ENCODE results near the gene MBP. TPM values are rescaled to one million over a fixed set of nuclear protein-coding genes. Genes with fewer than 3 reads are reported as not detected.
A peak's percentile ranks its signal among the peaks of the same experiment; 100 is the strongest.

The MBP gene
- total RNA-seq, 2 experiments from 2014 or later, result 47.0 to 65.7 TPM

DNA sequence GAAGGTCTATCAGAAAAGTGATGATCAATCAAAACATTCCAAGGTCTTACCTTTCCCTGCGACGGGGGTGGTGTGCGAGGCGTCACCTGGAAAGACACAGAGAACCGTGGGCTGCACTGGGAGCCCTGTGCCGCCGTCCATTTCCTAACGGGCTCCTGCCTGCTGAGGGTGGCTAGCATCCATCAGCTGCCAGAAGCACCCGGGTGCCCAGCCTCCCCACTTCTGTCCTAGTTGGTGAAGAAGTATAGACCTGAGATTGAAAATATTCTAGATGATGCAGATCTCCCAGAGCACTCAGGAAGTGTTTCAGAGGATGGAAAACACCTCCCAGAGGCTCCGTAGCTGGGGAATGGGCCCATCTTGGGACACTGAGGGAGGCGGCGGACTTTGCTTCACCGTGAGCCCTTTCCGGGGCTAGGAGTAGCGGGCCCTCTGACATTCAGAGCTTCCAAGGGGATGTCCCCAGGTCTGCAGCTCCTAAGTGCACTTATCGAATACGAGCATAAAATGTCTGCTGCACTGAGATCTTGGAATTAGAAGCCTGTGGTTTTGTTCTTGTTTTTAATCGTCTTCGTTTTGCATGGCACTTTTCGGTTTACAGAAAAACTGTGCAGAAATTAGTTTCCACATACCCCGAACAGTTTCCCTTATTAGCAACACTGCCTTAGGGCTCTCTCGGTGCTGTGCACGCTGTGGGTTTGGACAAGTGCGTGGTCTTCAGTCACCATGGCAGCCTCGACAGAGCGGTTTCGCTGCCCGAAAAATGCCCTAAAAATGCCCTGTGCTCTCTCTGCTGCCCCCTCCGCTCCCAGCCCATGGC lies 143.5 kb downstream of the MBP start:
- intact Hi-C loops (cut with DNase I, micrococcal nuclease), result no loop called here
- Mint-ChIP-seq H3K36me3 (ENCODE audit: low read depth) (no peaks in the 10 kb centered on the region), H3K4me1 (no peaks in the 10 kb centered on the region), H3K27ac (no peak overlapping the region), H3K27me3 (no peaks in the 10 kb centered on the region), H3K9me3 (ENCODE audit: low read depth) (no peaks in the 10 kb centered on the region), H3K4me3 (no peak overlapping the region)
- DNase-seq, result no peak
- ChIA-PET CTCF (interaction anchor here (0.5 to 1.1 kb wide), 5 partner anchors 11 to 198 kb away, joined by 3 to 5 read pairs (median 3); no protein-coding TSS in a partner anchor), POLR2A (no interaction called here)
- peak; percentile 42 for ATAC-seq

DNA sequence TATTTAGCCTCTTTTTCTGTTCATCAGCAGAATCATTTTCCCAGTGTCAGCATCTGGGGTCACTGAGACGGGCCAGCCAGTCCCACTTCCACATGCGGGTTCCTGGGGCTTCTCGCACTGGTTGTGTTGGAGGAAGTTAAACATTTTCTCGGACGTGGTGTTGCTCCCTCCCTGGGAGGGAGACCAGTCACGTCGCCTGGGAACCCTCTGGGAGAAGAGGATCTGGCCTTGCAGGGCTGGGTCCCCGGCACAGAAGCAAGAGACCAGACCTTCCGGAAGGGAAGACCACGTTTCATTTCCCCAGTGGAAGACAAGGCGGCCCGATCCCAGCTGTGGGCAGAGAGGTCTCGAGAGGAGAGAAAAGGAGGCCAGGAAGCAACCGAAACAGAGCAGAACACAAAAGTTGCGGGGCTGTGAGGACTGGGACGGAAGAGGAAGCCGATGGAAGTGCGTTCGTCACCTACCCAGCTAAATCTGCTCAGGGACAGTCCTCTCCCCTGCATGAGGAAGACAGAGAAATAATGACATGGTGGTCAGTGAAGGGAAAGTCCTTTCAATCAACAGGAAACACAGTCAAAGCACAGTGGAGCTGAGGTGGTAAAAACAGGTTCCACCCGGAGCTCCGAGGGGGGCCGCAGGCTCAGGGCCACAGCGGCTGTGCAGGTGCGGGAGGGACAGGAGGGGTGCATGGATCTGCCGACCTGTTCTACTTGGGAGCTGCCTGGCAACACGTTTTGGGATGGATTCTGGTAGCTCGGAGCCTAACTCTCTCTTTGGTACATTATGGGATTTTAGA lies 144.4 kb downstream of the MBP start:
- no peak for DNase-seq
- Mint-ChIP-seq H3K36me3 (ENCODE audit: low read depth) (no peaks in the 10 kb centered on the region), H3K4me3 (no peak overlapping the region), H3K27me3 (no peaks in the 10 kb centered on the region), H3K9me3 (ENCODE audit: low read depth) (no peaks in the 10 kb centered on the region), H3K4me1 (no peaks in the 10 kb centered on the region), H3K27ac (no peak overlapping the region)
- ChIA-PET POLR2A (no interaction called here), CTCF (interaction anchor here (0.6 to 1.1 kb wide), 4 partner anchors 11 to 198 kb away, joined by 3 to 5 read pairs (median 4); no protein-coding TSS in a partner anchor)
- intact Hi-C loops (cut with DNase I, micrococcal nuclease), result no loop called here
- no peak for ATAC-seq

DNA sequence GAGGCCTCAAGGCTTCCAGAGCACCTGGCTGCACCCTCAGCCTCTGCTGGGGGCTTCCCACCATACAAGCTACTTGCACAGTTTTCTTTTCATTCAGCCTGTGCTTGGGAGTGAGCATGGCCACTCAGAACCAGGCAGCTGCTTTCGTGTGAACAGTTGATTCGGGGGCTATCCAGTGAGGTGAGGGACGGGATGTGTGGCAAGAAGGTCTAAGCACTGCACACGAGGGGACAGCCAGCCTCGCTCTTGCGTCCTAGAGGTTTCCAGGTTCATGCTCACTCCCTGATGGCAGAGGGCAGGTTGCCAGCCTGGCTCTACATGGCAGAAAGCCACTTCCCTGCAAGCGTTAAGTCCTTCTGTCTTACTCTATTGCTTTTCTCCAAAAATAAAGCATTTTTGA lies 146.2 kb downstream of the MBP start:
- Mint-ChIP-seq H3K27ac (no peak overlapping the region), H3K9me3 (ENCODE audit: low read depth) (no peaks in the 10 kb centered on the region), H3K27me3 (no peaks in the 10 kb centered on the region), H3K4me3 (no peak overlapping the region), H3K4me1 (no peaks in the 10 kb centered on the region), H3K36me3 (ENCODE audit: low read depth) (no peaks in the 10 kb centered on the region)
- intact Hi-C loops (cut with DNase I, micrococcal nuclease), result no loop called here
- ChIA-PET CTCF (interaction anchor here (1.0 to 1.8 kb wide), 4 partner anchors 14 to 216 kb away, joined by 3 to 7 read pairs (median 4); no protein-coding TSS in a partner anchor), POLR2A (no interaction called here)
- DNase-seq (no peak), ATAC-seq (no peak)

- intact Hi-C loops (cut with DNase I, micrococcal nuclease), result no loop called here
- no peak overlapping the region for H3K4me3 Mint-ChIP-seq
- no peaks in the 10 kb centered on the region for H3K4me1 Mint-ChIP-seq
- ATAC-seq, result no peak
- no peaks in the 10 kb centered on the region for H3K27me3 Mint-ChIP-seq
- POLR2A ChIA-PET, result no interaction called here
- no peak for DNase-seq
- no peaks in the 10 kb centered on the region for H3K9me3 Mint-ChIP-seq (ENCODE audit: low read depth)
- H3K36me3 Mint-ChIP-seq (ENCODE audit: low read depth), result no peaks in the 10 kb centered on the region
- CTCF ChIA-PET, result interaction anchor here (0.6 to 1.8 kb wide), 4 partner anchors 15 to 183 kb away, joined by 3 to 7 read pairs (median 4); no protein-coding TSS in a partner anchor
- H3K27ac Mint-ChIP-seq, result no peak overlapping the region
Observed at GRCh38 chr18:76985951-76986236, 146.7 kb downstream of the MBP start.

DNA sequence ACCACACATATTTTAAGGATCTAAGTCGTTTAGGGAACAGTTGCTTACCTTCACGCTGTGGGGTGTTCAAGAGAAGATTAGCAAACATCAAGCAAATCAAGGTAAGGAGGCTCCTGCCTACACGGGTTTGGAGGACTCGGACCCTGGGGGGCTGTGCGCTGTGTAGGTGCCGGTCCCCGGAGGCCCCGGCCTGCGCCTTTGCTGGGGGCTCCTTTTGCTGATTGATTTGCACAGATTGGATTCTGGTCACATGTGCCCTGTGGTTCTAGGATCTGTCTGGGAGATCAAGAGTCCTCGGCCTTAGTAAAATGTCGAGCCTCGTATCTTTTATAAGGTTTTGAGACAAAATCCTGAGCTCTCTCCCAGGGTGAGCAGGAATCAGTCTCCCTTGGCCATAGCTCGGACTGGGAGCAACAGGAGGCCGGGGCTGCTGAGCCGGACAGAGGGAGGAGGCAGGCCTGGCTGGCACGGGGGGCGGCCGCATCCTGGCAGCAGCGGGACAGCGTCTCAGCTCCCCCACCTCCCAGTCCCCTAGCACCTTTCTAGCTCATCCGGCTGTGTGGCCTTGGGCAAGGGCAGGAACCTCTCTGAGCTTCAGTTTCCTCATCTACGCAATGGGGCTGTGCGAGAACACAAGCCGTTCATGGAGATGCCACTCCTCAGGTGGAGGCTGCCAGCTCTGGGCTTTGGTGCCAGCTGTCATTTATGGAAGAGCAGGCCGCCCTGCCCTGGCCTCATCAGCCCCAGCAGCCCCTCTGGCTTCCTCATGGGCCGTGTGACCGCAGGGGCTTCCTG lies 147.2 kb downstream of the MBP start:
- no peaks in the 10 kb centered on the region for H3K4me1 Mint-ChIP-seq
- no peaks in the 10 kb centered on the region for H3K9me3 Mint-ChIP-seq (ENCODE audit: low read depth)
- DNase-seq, result no peak
- intact Hi-C loops (cut with DNase I, micrococcal nuclease), result no loop called here
- no peaks in the 10 kb centered on the region for H3K36me3 Mint-ChIP-seq (ENCODE audit: low read depth)
- POLR2A ChIA-PET, result no interaction called here
- H3K27ac Mint-ChIP-seq, result no peak overlapping the region
- no peak for ATAC-seq
- CTCF ChIA-PET, result interaction anchor here (0.6 to 1.8 kb wide), 6 partner anchors 15 to 226 kb away, joined by 3 to 7 read pairs (median 4); no protein-coding TSS in a partner anchor
- no peaks in the 10 kb centered on the region for H3K27me3 Mint-ChIP-seq
- H3K4me3 Mint-ChIP-seq, result no peak overlapping the region

GRCh38 chr18:76984193-76985155 lies 148.1 kb downstream of the MBP start:
- Mint-ChIP-seq H3K27me3 (no peaks in the 10 kb centered on the region), H3K4me3 (no peak overlapping the region), H3K36me3 (ENCODE audit: low read depth) (no peaks in the 10 kb centered on the region), H3K27ac (no peak overlapping the region), H3K9me3 (ENCODE audit: low read depth) (no peaks in the 10 kb centered on the region), H3K4me1 (no peaks in the 10 kb centered on the region)
- CTCF ChIA-PET, result interaction anchor here (0.7 to 5.1 kb wide), 19 partner anchors 9 to 227 kb away, joined by 3 to 62 read pairs (median 5); no protein-coding TSS in a partner anchor
- intact Hi-C loops (cut with DNase I, micrococcal nuclease), result no loop called here
- no peak for DNase-seq
- POLR2A ChIA-PET, result interaction anchor here (0.7 kb wide), 1 partner anchor 1744 kb away, joined by 3 read pairs; no protein-coding TSS in a partner anchor
- ATAC-seq, result no peak

GRCh38 chr18:76983613-76984051 lies 149.0 kb downstream of the MBP start:
- no peak overlapping the region for H3K4me3 Mint-ChIP-seq
- no peaks in the 10 kb centered on the region for H3K4me1 Mint-ChIP-seq
- POLR2A ChIA-PET, result no interaction called here
- peaks cover 5% of the 10 kb centered on the region for H3K36me3 Mint-ChIP-seq (ENCODE audit: low read depth)
- CTCF ChIA-PET, result interaction anchor here (0.5 to 5.1 kb wide), 21 partner anchors 8 to 539 kb away, joined by 3 to 62 read pairs (median 5); no protein-coding TSS in a partner anchor
- H3K9me3 Mint-ChIP-seq (ENCODE audit: low read depth), result no peaks in the 10 kb centered on the region
- no peak overlapping the region for H3K27ac Mint-ChIP-seq
- intact Hi-C loops (cut with DNase I, micrococcal nuclease), result loop anchor here (1.0 kb wide), 4 partner anchors 61 to 668 kb away; no protein-coding TSS in a partner anchor
- DNase-seq (no peak), ATAC-seq (no peak)
- no peaks in the 10 kb centered on the region for H3K27me3 Mint-ChIP-seq

DNA sequence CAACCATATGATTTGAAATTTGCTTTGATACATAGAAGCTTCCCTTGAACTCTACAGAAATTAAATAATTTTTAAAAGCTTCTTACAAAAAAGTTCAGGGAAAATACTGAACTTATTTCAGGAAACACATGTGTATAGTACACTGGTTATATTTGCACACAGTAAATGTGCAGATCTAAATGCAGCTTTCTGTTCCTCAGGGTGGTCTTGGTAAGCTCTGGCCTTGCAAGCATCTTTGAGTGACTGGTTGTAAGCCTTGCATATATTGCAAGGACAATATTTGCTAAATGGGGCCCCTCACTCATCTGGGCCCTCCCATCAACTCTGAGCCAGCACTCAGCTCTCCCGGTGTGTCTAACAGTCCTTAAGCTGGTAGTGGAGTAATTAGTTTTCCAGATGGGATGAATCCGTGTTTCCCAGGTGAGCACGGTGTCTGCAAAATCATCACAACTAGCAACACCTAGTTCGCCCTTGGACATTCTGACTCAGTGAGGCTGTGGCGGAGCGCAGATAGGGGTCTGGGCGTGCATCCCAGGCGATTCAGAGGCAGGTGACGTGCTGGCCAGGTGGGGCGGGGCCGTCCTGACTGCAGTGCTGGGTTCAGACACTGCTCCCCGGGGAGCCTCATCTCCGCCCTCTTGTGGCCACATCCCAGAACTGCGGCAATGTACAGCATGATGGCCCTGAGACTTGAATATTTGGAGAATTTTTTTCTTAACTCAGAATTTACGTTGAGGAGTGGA lies 149.6 kb downstream of the MBP start:
- no peak overlapping the region for H3K27ac Mint-ChIP-seq
- ChIA-PET POLR2A (no interaction called here), CTCF (interaction anchor here (0.5 to 5.1 kb wide), 24 partner anchors 11 to 1469 kb away, joined by 3 to 62 read pairs (median 4); no protein-coding TSS in a partner anchor)
- intact Hi-C loops (cut with DNase I, micrococcal nuclease), result loop anchor here (1.0 kb wide), 4 partner anchors 61 to 668 kb away; no protein-coding TSS in a partner anchor
- no peaks in the 10 kb centered on the region for H3K4me1 Mint-ChIP-seq
- DNase-seq (peak; percentile 92), ATAC-seq (peak; percentile 99)
- H3K36me3 Mint-ChIP-seq (ENCODE audit: low read depth), result peaks cover 5% of the 10 kb centered on the region
- no peaks in the 10 kb centered on the region for H3K27me3 Mint-ChIP-seq
- no peak overlapping the region for H3K4me3 Mint-ChIP-seq
- H3K9me3 Mint-ChIP-seq (ENCODE audit: low read depth), result no peaks in the 10 kb centered on the region

DNA sequence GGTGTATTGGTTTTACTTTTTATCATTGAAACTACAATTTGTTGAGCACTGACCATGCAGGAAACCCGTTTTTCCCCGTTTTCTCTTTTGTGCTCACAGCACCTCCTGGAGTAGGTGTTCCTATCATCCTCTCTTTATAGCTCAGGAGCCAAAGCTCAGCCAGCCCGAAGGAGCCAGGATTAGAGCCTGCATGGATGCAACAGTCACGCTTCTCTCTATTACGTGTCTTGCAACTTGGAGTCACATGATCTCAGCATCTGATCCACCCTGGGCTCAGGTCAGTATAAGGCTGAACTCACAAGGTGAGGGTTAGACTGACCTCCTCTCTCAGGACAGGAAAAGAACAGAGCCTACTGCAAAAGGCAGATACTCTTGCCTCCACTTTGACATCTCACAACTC lies 150.5 kb downstream of the MBP start:
- Mint-ChIP-seq H3K4me1 (no peaks in the 10 kb centered on the region), H3K4me3 (no peak overlapping the region), H3K27me3 (no peaks in the 10 kb centered on the region), H3K9me3 (ENCODE audit: low read depth) (no peaks in the 10 kb centered on the region), H3K36me3 (ENCODE audit: low read depth) (peaks cover 5% of the 10 kb centered on the region), H3K27ac (no peak overlapping the region)
- ChIA-PET POLR2A (no interaction called here), CTCF (interaction anchor here (0.8 to 5.1 kb wide), 11 partner anchors 10 to 180 kb away, joined by 3 to 62 read pairs (median 6); no protein-coding TSS in a partner anchor)
- no peak for ATAC-seq
- no peak for DNase-seq
- intact Hi-C loops (cut with DNase I, micrococcal nuclease), result no loop called here

Data from activated CD4-positive, alpha-beta T cell treated with anti-CD3 and anti-CD28 coated beads for 36 hours (primary cell).